DOHH2 (cell line): ENCODE measurements around the gene MARS1.

Experiments used
- H3F3A ChIP-seq: fragments of 200-600 bp; sonication (generic), shearing (Covaris generic); 2 replicates; pipeline ENCODE4 v1.6.0; 2016; ENCODE audit warnings: antibody characterized with exemption, mild to moderate bottlenecking; ENCODE audit not compliant: control insufficient read depth, insufficient read depth
- H3K27ac ChIP-seq: fragments of 200-600 bp; sonication (generic); 2 replicates; pipeline ENCODE4 v1.5.1; 2014; ENCODE audit warnings: low read depth, mild to moderate bottlenecking, low read length, moderate library complexity
- H3K27me3 ChIP-seq: fragments of 200-600 bp; sonication (generic); 2 replicates; pipeline ENCODE4 v1.6.1; 2014; ENCODE audit warnings: mild to moderate bottlenecking, low read length, mixed read lengths; ENCODE audit not compliant: control insufficient read depth
- H3K36me3 ChIP-seq: fragments of 200-600 bp; sonication (generic); 2 replicates; pipeline ENCODE4 v1.6.1; 2014; ENCODE audit warnings: mild to moderate bottlenecking, low read length, moderate library complexity, mixed read lengths; ENCODE audit not compliant: control insufficient read depth
- H3K4me1 ChIP-seq: fragments of 200-600 bp; sonication (generic); 2 replicates; pipeline ENCODE4 v1.6.1; 2014; ENCODE audit warnings: mild to moderate bottlenecking, low read length, mixed read lengths; ENCODE audit not compliant: control insufficient read depth
- H3K4me2 ChIP-seq: fragments of 200-600 bp; sonication (generic); 2 replicates; pipeline ENCODE4 v1.6.0; 2014; ENCODE audit warnings: mild to moderate bottlenecking, low read length, moderate library complexity
- H3K4me3 ChIP-seq: fragments of 200-600 bp; sonication (generic); 2 replicates; pipeline ENCODE4 v1.5.1; 2014; ENCODE audit warnings: mild to moderate bottlenecking, low read length, mixed read lengths
- H3K79me2 ChIP-seq: fragments of 200-600 bp; sonication (generic); 2 replicates; pipeline ENCODE4 v1.6.1; 2014; ENCODE audit warnings: mild to moderate bottlenecking, low read length, mixed read lengths; ENCODE audit not compliant: control insufficient read depth
- H3K9me2 ChIP-seq: fragments of 200-600 bp; sonication (generic); replicated peaks from 2 replicates; pipeline ENCODE4 v1.6.1; 2014; ENCODE audit warnings: mild to moderate bottlenecking, low read length, mixed read lengths; ENCODE audit not compliant: control insufficient read depth
- H3K9me3 ChIP-seq: fragments of 200-600 bp; sonication (generic); 2 replicates; pipeline ENCODE4 v1.6.1; 2014; ENCODE audit warnings: antibody characterized with exemption, low read length, mixed read lengths; ENCODE audit not compliant: control insufficient read depth, insufficient read depth
- H4K20me1 ChIP-seq: fragments of 200-600 bp; sonication (generic); 2 replicates; pipeline ENCODE4 v1.6.0; 2014; ENCODE audit warnings: low read depth, mild to moderate bottlenecking, antibody characterized with exemption, low read length, moderate library complexity; ENCODE audit not compliant: control insufficient read depth, insufficient read depth
- CTCF ChIP-seq: fragments of 200-600 bp; sonication (generic); IDR thresholded peaks from one replicate; pipeline ENCODE4 v1.5.1; 2014; ENCODE audit warnings: antibody characterized with exemption, mild to moderate bottlenecking, low read depth, low read length; ENCODE audit not compliant: poor library complexity, severe bottlenecking
- EZH2phosphoT487 ChIP-seq: fragments of 200-600 bp; sonication (generic); IDR thresholded peaks from 2 replicates; pipeline ENCODE4 v1.6.1; 2017; ENCODE audit warnings: borderline replicate concordance, mild to moderate bottlenecking, antibody characterized with exemption, low read length, moderate library complexity, mixed read lengths

MARS1 gene

GRCh38 chr12:57563358-57563757, 75.5 kb downstream of the MARS1 start:
- Histone ChIP-seq H3K4me3 (no peak overlapping the region), H3K4me1 (no peaks in the 10 kb centered on the region), H3K9me3 (no peaks in the 10 kb centered on the region), H3K9me2 (no peaks in the 10 kb centered on the region), H3K27ac (no peak overlapping the region), H3K27me3 (peaks cover 21% of the 10 kb centered on the region), H3K36me3 (no peaks in the 10 kb centered on the region), H3F3A (no peaks in the 10 kb centered on the region), H3K79me2 (no peaks in the 10 kb centered on the region), H4K20me1 (no peaks in the 10 kb centered on the region), H3K4me2 (no peak overlapping the region)
- TF ChIP-seq EZH2phosphoT487 (no peak), CTCF (no peak)

- Histone ChIP-seq H3K4me1 (no peaks in the 10 kb centered on the region), H3K9me2 (no peaks in the 10 kb centered on the region), H3K79me2 (no peaks in the 10 kb centered on the region), H3K27me3 (peaks cover 18% of the 10 kb centered on the region), H4K20me1 (no peaks in the 10 kb centered on the region), H3K36me3 (no peaks in the 10 kb centered on the region), H3K4me2 (no peak overlapping the region), H3K27ac (no peak overlapping the region), H3F3A (no peaks in the 10 kb centered on the region), H3K9me3 (no peaks in the 10 kb centered on the region), H3K4me3 (no peak overlapping the region)
- no peak for TF ChIP-seq EZH2phosphoT487
- TF ChIP-seq CTCF, result no peak
Observed at GRCh38 chr12:57564178-57564740, 76.4 kb downstream of the MARS1 start.
